ENCODE measurements around the gene MX2. TPM values are rescaled to one million over a fixed set of nuclear protein-coding genes. Genes with fewer than 3 reads are reported as not detected.

MX2 gene
- total RNA-seq, 2 donors from 2014 or later, result 22.4 to 22.9 TPM

- H3K9me3 ChIP-seq, result peaks cover under 1% of the 10 kb centered on the region
- TF ChIP-seq CTCF (IDR thresholded peaks at IDR 0.05), result no peak
- ATAC-seq (ENCODE audit: insufficient number of reproducible peaks, low FRiP score, low read depth) (no peak), DNase-seq (ENCODE audit: low spot score) (no peak)
- H3K4me1 ChIP-seq (ENCODE audit: control insufficient read depth in 1 of 2, low read depth in 2 of 2), result no peaks in the 10 kb centered on the region
- no peak overlapping the region for H3K27ac ChIP-seq
- no peaks in the 10 kb centered on the region for H3K36me3 ChIP-seq
- no peaks in the 10 kb centered on the region for H3K27me3 ChIP-seq (replicated peaks; ENCODE audit: insufficient read depth)
- no peak overlapping the region for H3K4me3 ChIP-seq
These were observed 32.9 kb upstream of the MX2 start for GRCh38 chr21:41328660-41329607.

GRCh38 chr21:41333752-41334151 is 28.1 kb upstream of the MX2 start:
- Histone ChIP-seq H3K9me3 (peaks cover 5% of the 10 kb centered on the region), H3K4me3 (no peak overlapping the region), H3K27ac (no peak overlapping the region), H3K4me1 (ENCODE audit: control insufficient read depth in 1 of 2, low read depth in 2 of 2) (no peaks in the 10 kb centered on the region), H3K36me3 (no peaks in the 10 kb centered on the region), H3K27me3 (replicated peaks; ENCODE audit: insufficient read depth) (no peaks in the 10 kb centered on the region)
- DNase-seq (ENCODE audit: low spot score) (no peak), ATAC-seq (ENCODE audit: insufficient number of reproducible peaks, low FRiP score, low read depth) (no peak)
- TF ChIP-seq CTCF (IDR thresholded peaks at IDR 0.05), result no peak

GRCh38 chr21:41337515-41337914 is 24.3 kb upstream of the MX2 start:
- no peak for TF ChIP-seq CTCF (IDR thresholded peaks at IDR 0.05)
- ATAC-seq (ENCODE audit: insufficient number of reproducible peaks, low FRiP score, low read depth), result no peak
- H3K9me3 ChIP-seq, result peaks cover 5% of the 10 kb centered on the region

GRCh38 chr21:41338455-41338854 is 23.4 kb upstream of the MX2 start:
- H3K4me3 ChIP-seq, result no peak overlapping the region
- no peaks in the 10 kb centered on the region for H3K27me3 ChIP-seq (replicated peaks; ENCODE audit: insufficient read depth)
- ATAC-seq (ENCODE audit: insufficient number of reproducible peaks, low FRiP score, low read depth) (no peak), DNase-seq (ENCODE audit: low spot score) (no peak)
- H3K4me1 ChIP-seq (ENCODE audit: control insufficient read depth in 1 of 2, low read depth in 2 of 2), result no peaks in the 10 kb centered on the region
- peaks cover 5% of the 10 kb centered on the region for H3K9me3 ChIP-seq
- no peaks in the 10 kb centered on the region for H3K36me3 ChIP-seq
- no peak for TF ChIP-seq CTCF (IDR thresholded peaks at IDR 0.05)
- H3K27ac ChIP-seq, result no peak overlapping the region

More at GRCh38 chr21:41337515-41337914, 24.3 kb upstream of the MX2 start:
- no peak overlapping the region for H3K4me3 ChIP-seq
- no peak for DNase-seq (ENCODE audit: low spot score)
- H3K4me1 ChIP-seq (ENCODE audit: control insufficient read depth in 1 of 2, low read depth in 2 of 2), result no peaks in the 10 kb centered on the region
- no peak overlapping the region for H3K27ac ChIP-seq
- H3K27me3 ChIP-seq (replicated peaks; ENCODE audit: insufficient read depth), result no peaks in the 10 kb centered on the region
- H3K36me3 ChIP-seq, result no peaks in the 10 kb centered on the region

- Histone ChIP-seq H3K36me3 (no peaks in the 10 kb centered on the region), H3K27me3 (replicated peaks; ENCODE audit: insufficient read depth) (no peaks in the 10 kb centered on the region), H3K4me1 (ENCODE audit: control insufficient read depth in 1 of 2, low read depth in 2 of 2) (no peaks in the 10 kb centered on the region), H3K4me3 (no peak overlapping the region), H3K27ac (no peak overlapping the region), H3K9me3 (no peaks in the 10 kb centered on the region)
- no peak for TF ChIP-seq CTCF (IDR thresholded peaks at IDR 0.05)
- ATAC-seq (ENCODE audit: insufficient number of reproducible peaks, low FRiP score, low read depth) (no peak), DNase-seq (ENCODE audit: low spot score) (no peak)
These were observed 19.8 kb upstream of the MX2 start for GRCh38 chr21:41342035-41342434.
